Measurements from ENCODE around the gene OSCAR.

GRCh38 chr19:54074851-54075250 is 25.8 kb downstream of the OSCAR start:
- TF ChIP-seq CTCF (IDR thresholded peaks at IDR 0.05; ENCODE audit: insufficient read depth, low read depth, low read length) (no peak), EZH2 (IDR thresholded peaks at IDR 0.05; ENCODE audit: insufficient read depth, low read length) (no peak)
